Panc1 (cell line): Measurements from ENCODE around the gene APP. TPM values are rescaled to one million over a fixed set of nuclear protein-coding genes. Genes with fewer than 3 reads are reported as not detected.

Experiments
- ATAC-seq: fragments of 200-7000 bp; cut with Tn5 transposase; 2 replicates; pipeline ENCODE4 v1.9.1; 2020; ENCODE audit warnings: mild to moderate bottlenecking, moderate library complexity
- BruUV-seq: library from RNA; stranded (reverse); fragments of 400-500 nt; replicated peaks from 2 replicates; lab custom pipeline; 2021; lab: Mats Ljungman, UMichigan
- CTCF ChIA-PET: fragments of 300-600 bp; sonication (Branson Sonifier 250); formaldehyde crosslinking; loops from one replicate; lab custom pipeline; 2022; ENCODE audit warnings: antibody characterized with exemption; lab: Charles Lee
- POLR2A ChIA-PET: fragments of 300-600 bp; sonication (Branson Sonifier 250); formaldehyde crosslinking; loops from one replicate; lab custom pipeline; 2022; ENCODE audit warnings: antibody characterized with exemption; lab: Charles Lee
- DNase-seq: peaks from one replicate; pipeline ENCODE4 v3.0.0-alpha.2; 2010; ENCODE audit warnings: low read depth, low spot score
- H3K27ac ChIP-seq: 2 replicates; pipeline ENCODE4 v1.5.1; 2011; ENCODE audit warnings: mild to moderate bottlenecking, low read length, inconsistent platforms
- H3K27me3 ChIP-seq: fragments of 200-500 bp; sonication (Bioruptor generic); 2 replicates; pipeline ENCODE4 v1.6.0; 2014; ENCODE audit warnings: low read length, inconsistent platforms; ENCODE audit not compliant: control insufficient read depth, insufficient read depth
- H3K36me3 ChIP-seq: fragments of 200-500 bp; sonication (Bioruptor generic); 2 replicates; pipeline ENCODE4 v1.5.1; 2014; ENCODE audit warnings: inconsistent platforms, mild to moderate bottlenecking, low read length, moderate library complexity; ENCODE audit not compliant: control insufficient read depth, insufficient read depth
- H3K4me1 ChIP-seq: 2 replicates; pipeline ENCODE4 v1.5.1; 2011; ENCODE audit warnings: inconsistent platforms, mild to moderate bottlenecking, low read length, moderate library complexity; ENCODE audit not compliant: control insufficient read depth, insufficient read depth
- H3K4me3 ChIP-seq, 2 experiments: 2 replicates each; pipeline ENCODE4 v1.5.1; 2011 to 2012; ENCODE audit warnings: low read depth in 2 of 2, low read length in 2 of 2, mild to moderate bottlenecking in 2 of 2, inconsistent platforms in 1 of 2, moderate library complexity in 1 of 2
- H3K9me3 ChIP-seq: fragments of 200-500 bp; sonication (Bioruptor generic); 2 replicates; pipeline ENCODE4 v1.5.1; 2014; ENCODE audit warnings: low read depth, mild to moderate bottlenecking, inconsistent platforms, low read length, moderate library complexity; ENCODE audit not compliant: control insufficient read depth, insufficient read depth
- CTCF ChIP-seq: fragments of 450-650 bp; IDR thresholded peaks from 2 replicates; pipeline ENCODE4 v1.5.1; 2017; ENCODE audit warnings: mild to moderate bottlenecking
- POLR2AphosphoS5 ChIP-seq: IDR thresholded peaks from 2 replicates; pipeline ENCODE4 v1.6.1; 2012; ENCODE audit warnings: mild to moderate bottlenecking, low read depth, low read length, moderate library complexity
- REST ChIP-seq, 2 experiments: IDR thresholded peaks; 2 replicates each; pipeline ENCODE4 v1.6.1; 2011 to 2012; ENCODE audit warnings: low read depth in 2 of 2, control low read depth in 1 of 2, low read length in 1 of 2, mild to moderate bottlenecking in 1 of 2, moderate library complexity in 1 of 2; ENCODE audit not compliant: insufficient read depth in 1 of 2
- SIN3A ChIP-seq: IDR thresholded peaks from 2 replicates; pipeline ENCODE4 v1.6.1; 2012; ENCODE audit warnings: low read depth, mild to moderate bottlenecking, low read length, moderate library complexity, borderline replicate concordance; ENCODE audit not compliant: insufficient read depth
- TCF7L2 ChIP-seq: IDR thresholded peaks from 2 replicates; pipeline ENCODE4 v1.6.1; 2011; ENCODE audit warnings: mild to moderate bottlenecking, low read depth, low read length, inconsistent platforms
- in situ Hi-C: cut with HindIII; loops from 2 replicates; pipeline ENCODE4 v1.10.0; 2016; ENCODE audit warnings: low sequenced_read_pairs, low pct_unique_long_range_greater_than_20kb
- intact Hi-C: fragments of 100-400 bp; cut with micrococcal nuclease; formaldehyde crosslinking; loops from one replicate; pipeline ENCODE4 v1.10.0; 2022; ENCODE audit not compliant: unreplicated experiment
- total RNA-seq: library from RNA; stranded (reverse); gene quantifications from one replicate; pipeline ENCODE4 v1.2.1, GENCODE V29; 2021; ENCODE audit not compliant: unreplicated experiment

The APP gene
- total RNA-seq, 1 experiment from 2014 or later, result 542 TPM

- ChIA-PET POLR2A (no interaction called here), CTCF (no interaction called here)
- Histone ChIP-seq H3K9me3 (no peaks in the 10 kb centered on the region), H3K4me1 (no peaks in the 10 kb centered on the region), H3K27me3 (no peaks in the 10 kb centered on the region), H3K36me3 (peaks cover 3% of the 10 kb centered on the region; the same call in 1 of the 2 replicates), H3K4me3 (no peak overlapping the region), H3K27ac (no peak overlapping the region)
- ATAC-seq, result no peak
- no TSS peak for BruUV-seq
- intact Hi-C loops (no loop called here), in situ Hi-C loops (no loop called here)
- no peak for TF ChIP-seq TCF7L2
- no peak for TF ChIP-seq CTCF
- TF ChIP-seq POLR2AphosphoS5, result no peak
- no peak for TF ChIP-seq SIN3A
- no peak for TF ChIP-seq REST (IDR thresholded peaks at IDR 0.05; ENCODE audit: insufficient read depth in 1 of 2, low read depth in 2 of 2, low read length in 1 of 2)
- no peak for DNase-seq
Measured at GRCh38 chr21:25901330-25901979, 269.1 kb downstream of the APP start.

GRCh38 chr21:25898671-25899070, 271.9 kb downstream of the APP start:
- peaks cover 8% of the 10 kb centered on the region for H3K36me3 ChIP-seq
- no peak overlapping the region for H3K4me3 ChIP-seq
- no peaks in the 10 kb centered on the region for H3K4me1 ChIP-seq
- no peak for ATAC-seq
- no peak for DNase-seq
- no peaks in the 10 kb centered on the region for H3K27me3 ChIP-seq
- CTCF ChIA-PET, result no interaction called here
- in situ Hi-C loops (no loop called here), intact Hi-C loops (no loop called here)
- BruUV-seq, result no TSS peak
- TF ChIP-seq CTCF, result no peak
- no peak for TF ChIP-seq SIN3A
- TF ChIP-seq TCF7L2, result no peak
- no peak for TF ChIP-seq REST (IDR thresholded peaks at IDR 0.05; ENCODE audit: insufficient read depth in 1 of 2, low read depth in 2 of 2, low read length in 1 of 2)
- TF ChIP-seq POLR2AphosphoS5, result no peak
- no peaks in the 10 kb centered on the region for H3K9me3 ChIP-seq
- POLR2A ChIA-PET, result no interaction called here
- H3K27ac ChIP-seq, result no peak overlapping the region
